Chondrocyte (in vitro differentiated cells): ENCODE measurements around the gene EEF1A2. TPM values are rescaled to one million over a fixed set of nuclear protein-coding genes. Genes with fewer than 3 reads are reported as not detected.
"Not testable (repeated sequence)": the region's sequence is repeated elsewhere in the genome, so short reads cannot be mapped to it uniquely, and the experiment has no call there.

Source experiments
- DNase-seq: peaks from one replicate; pipeline ENCODE4 v3.0.0; 2021; ENCODE audit warnings: mixed read lengths, low spot score
- H3K27ac Mint-ChIP-seq: one replicate; pipeline ENCODE4 v1.8.0; 2021; ENCODE audit warnings: mild to moderate bottlenecking, moderate library complexity, mixed read lengths; ENCODE audit not compliant: unreplicated experiment
- H3K27me3 Mint-ChIP-seq: 2 replicates; pipeline ENCODE4 v1.8.0; 2021; ENCODE audit warnings: low read depth, mixed read lengths
- H3K36me3 Mint-ChIP-seq: 2 replicates; pipeline ENCODE4 v1.8.0; 2021; ENCODE audit warnings: low read depth, mixed read lengths
- H3K4me1 Mint-ChIP-seq: 2 replicates; pipeline ENCODE4 v1.8.0; 2021; ENCODE audit warnings: low read depth, mild to moderate bottlenecking, mixed read lengths
- H3K4me3 Mint-ChIP-seq: one replicate; pipeline ENCODE4 v1.8.0; 2021; ENCODE audit warnings: mild to moderate bottlenecking, moderate library complexity, mixed read lengths; ENCODE audit not compliant: unreplicated experiment
- H3K9me3 Mint-ChIP-seq: 2 replicates; pipeline ENCODE4 v1.8.0; 2021; ENCODE audit warnings: low read depth, mixed read lengths
- CTCF ChIP-seq: fragments of 200-600 bp; sonication (generic); IDR thresholded peaks from 2 replicates; pipeline ENCODE4 v1.5.0; 2021; ENCODE audit warnings: antibody characterized with exemption, mild to moderate bottlenecking, moderate library complexity
- total RNA-seq: library from RNA; stranded (reverse); gene quantifications from 3 replicates; pipeline ENCODE4 v1.2.1, GENCODE V29; 2021

The EEF1A2 gene
- total RNA-seq, 1 donor from 2014 or later, result 5.5 TPM

GRCh38 chr20:63484651-63485403, 14.1 kb downstream of the EEF1A2 start:
- peaks cover 20% of the 10 kb centered on the region for H3K27me3 Mint-ChIP-seq
- no peaks in the 10 kb centered on the region for H3K36me3 Mint-ChIP-seq
- no peak overlapping the region for H3K4me3 Mint-ChIP-seq
- no peak for DNase-seq
- H3K4me1 Mint-ChIP-seq, result peaks cover 6% of the 10 kb centered on the region
- TF ChIP-seq CTCF, result no peak
- H3K9me3 Mint-ChIP-seq, result peaks cover 3% of the 10 kb centered on the region
- H3K27ac Mint-ChIP-seq, result no peak overlapping the region

DNA sequence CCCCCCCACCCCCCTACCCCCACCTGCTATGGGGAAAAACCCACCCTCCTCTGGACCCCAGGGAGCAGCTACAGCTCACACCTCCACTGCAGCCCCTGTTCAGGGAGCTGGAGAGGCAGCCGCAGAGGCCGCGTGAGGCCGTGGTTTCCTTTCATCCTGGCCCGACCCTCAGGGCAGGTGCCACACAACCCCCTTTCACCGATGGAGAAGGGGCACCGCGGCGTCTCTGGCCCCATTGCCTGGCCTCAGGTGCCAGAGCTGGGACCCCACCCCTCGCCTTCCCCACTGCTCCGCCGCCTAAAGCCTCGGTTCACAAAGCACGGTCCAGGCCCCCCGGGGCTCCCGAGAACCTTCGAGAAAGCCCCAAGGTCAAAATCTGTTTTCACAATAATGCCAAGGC, 14.6 kb downstream of the EEF1A2 start:
- Mint-ChIP-seq H3K4me3 (no peak overlapping the region), H3K4me1 (peaks cover 6% of the 10 kb centered on the region), H3K36me3 (no peaks in the 10 kb centered on the region), H3K9me3 (peaks cover 3% of the 10 kb centered on the region), H3K27me3 (peaks cover 21% of the 10 kb centered on the region), H3K27ac (no peak overlapping the region)
- no peak for DNase-seq
- TF ChIP-seq CTCF, result no peak

GRCh38 chr20:63483834-63484233, 15.0 kb downstream of the EEF1A2 start:
- Mint-ChIP-seq H3K9me3 (peaks cover 3% of the 10 kb centered on the region), H3K27ac (no peak overlapping the region), H3K36me3 (no peaks in the 10 kb centered on the region), H3K4me3 (no peak overlapping the region), H3K27me3 (peaks cover 20% of the 10 kb centered on the region), H3K4me1 (peaks cover 6% of the 10 kb centered on the region)
- peak; percentile 39 for TF ChIP-seq CTCF
- DNase-seq, result no peak

DNA sequence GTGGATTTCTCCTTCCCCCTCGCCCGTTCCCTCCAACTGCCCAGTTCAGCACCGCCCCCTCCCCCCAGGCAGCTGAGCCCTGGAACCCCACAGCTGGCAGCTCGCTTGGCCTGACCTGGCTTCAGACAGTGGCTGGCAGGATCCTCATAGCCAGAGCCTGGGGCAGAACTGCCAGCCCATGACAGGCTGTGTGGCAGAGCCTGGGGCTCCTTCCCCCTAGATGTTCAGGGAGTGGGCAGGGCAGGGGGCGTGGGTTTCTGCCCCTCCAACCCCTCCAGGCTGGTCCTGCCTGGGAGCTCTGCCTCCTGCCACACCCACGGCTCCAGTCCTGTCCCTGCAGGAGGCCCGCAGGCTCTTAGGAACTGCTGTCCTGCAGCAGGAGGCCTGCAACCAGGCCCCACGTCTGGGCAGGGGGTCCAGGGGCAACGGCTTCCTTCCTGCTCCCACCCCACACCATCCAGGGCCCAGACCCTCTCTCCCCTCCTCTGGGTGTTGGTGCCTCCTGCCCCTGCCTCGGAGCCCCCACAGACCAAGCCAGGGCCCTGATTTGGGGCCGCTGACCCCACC, 16.8 kb downstream of the EEF1A2 start:
- no peak for DNase-seq
- Mint-ChIP-seq H3K27ac (no peak overlapping the region), H3K9me3 (peaks cover 3% of the 10 kb centered on the region), H3K36me3 (no peaks in the 10 kb centered on the region), H3K27me3 (peaks cover 26% of the 10 kb centered on the region), H3K4me1 (peaks cover 6% of the 10 kb centered on the region), H3K4me3 (no peak overlapping the region)
- no peak for TF ChIP-seq CTCF

DNA sequence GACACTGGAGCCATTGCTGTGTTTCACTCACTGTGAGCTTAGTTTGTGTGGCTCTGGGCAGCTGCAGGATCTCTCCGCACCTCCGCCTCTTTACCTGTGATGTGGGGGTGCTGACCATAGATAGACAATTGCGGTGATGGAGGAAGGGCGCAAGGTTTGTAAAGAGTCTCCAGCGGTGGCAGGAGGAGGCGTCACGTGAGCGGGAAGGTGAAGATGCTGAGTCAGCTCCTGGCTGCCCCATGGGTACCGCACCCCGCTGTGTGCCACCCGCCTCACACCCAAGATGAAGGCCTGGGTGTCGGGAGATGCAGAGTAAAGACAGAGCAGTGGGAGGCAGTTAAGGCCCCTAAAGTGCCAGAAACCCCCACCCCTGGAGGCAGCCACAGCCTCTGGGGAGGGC, 17.4 kb downstream of the EEF1A2 start:
- no peak overlapping the region for H3K27ac Mint-ChIP-seq
- peaks cover 3% of the 10 kb centered on the region for H3K9me3 Mint-ChIP-seq
- H3K4me3 Mint-ChIP-seq, result no peak overlapping the region

DNA sequence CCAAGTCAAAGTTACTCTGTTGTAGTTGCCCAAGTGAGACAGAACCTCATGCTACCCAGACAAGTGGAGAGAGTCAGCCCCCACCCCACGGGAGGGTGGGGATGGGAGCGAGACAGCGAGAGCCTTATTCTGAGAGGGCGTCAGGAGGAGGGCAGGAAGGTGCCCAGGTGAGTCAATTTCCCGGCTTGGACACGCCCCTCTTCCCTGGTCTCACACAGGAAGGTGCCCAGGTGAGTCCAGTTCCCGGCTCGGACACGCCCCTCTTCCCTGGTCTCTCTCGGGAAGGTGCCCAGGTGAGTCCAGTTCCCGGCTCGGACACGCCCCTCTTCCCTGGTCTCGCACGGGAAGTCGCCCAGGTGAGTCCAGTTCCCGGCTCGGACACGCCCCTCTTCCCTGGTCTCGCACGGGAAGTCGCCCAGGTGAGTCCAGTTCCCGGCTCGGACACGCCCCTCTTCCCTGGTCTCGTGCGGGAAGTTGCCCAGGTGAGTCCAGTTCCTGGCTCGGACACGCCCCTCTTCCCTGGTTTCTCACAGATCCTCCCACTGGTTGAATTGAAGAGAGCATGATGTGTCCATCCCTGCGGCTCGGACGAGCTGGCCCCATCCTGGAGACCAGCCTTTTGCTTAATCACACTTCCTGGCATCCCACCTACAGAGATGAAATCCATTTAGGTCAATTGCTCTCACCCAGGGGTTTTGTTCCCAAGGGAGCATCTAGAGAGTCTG, 19.0 kb downstream of the EEF1A2 start:
- H3K4me1 Mint-ChIP-seq, H3K9me3 Mint-ChIP-seq, H3K27ac Mint-ChIP-seq, H3K36me3 Mint-ChIP-seq, H3K4me3 Mint-ChIP-seq, DNase-seq: not testable (repeated sequence)
- H3K27me3 Mint-ChIP-seq, result peaks cover 35% of the 10 kb centered on the region

More for the DNA sequence above, 17.4 kb downstream of the EEF1A2 start:
- Mint-ChIP-seq H3K4me1 (peaks cover 6% of the 10 kb centered on the region), H3K27me3 (peaks cover 29% of the 10 kb centered on the region), H3K36me3 (no peaks in the 10 kb centered on the region)
- no peak for DNase-seq
- no peak for TF ChIP-seq CTCF
